HG02642 (cell line): ENCODE data around the gene ASB15.
"Not testable (repeated sequence)": the region's sequence is repeated elsewhere in the genome, so short reads cannot be mapped to it uniquely, and the experiment has no call there.

ENCODE experiments used
- ATAC-seq: cut with Tn5 transposase; IDR thresholded peaks from one replicate; pipeline ENCODE4 v1.9.1; 2021; ENCODE audit warnings: mild to moderate bottlenecking; ENCODE audit not compliant: unreplicated experiment, poor library complexity

The ASB15 gene

GRCh38 chr7:123601530-123601929 is at the start of gene ASB15:
TSS of gene ASB15 (plus strand) at chr7:123601821. CDS start at chr7:123614503, 12,682 bp downstream.
- ATAC-seq: no peak

- not testable (repeated sequence) for ATAC-seq
These were observed 49.5 kb upstream of the ASB15 start for GRCh38 chr7:123552134-123552533.

- ATAC-seq: no peak
These were observed 49.0 kb upstream of the ASB15 start for GRCh38 chr7:123552641-123553040.

GRCh38 chr7:123553159-123553558 is 48.5 kb upstream of the ASB15 start:
- ATAC-seq: no peak

- ATAC-seq: no peak
These were observed 46.1 kb upstream of the ASB15 start for GRCh38 chr7:123555484-123555883.

- no peak for ATAC-seq
These were observed 44.6 kb upstream of the ASB15 start for GRCh38 chr7:123557016-123557397.

- ATAC-seq: peak; percentile 99
These were observed 44.0 kb upstream of the ASB15 start, which contains the start of gene NDUFA5 for GRCh38 chr7:123557398-123558288. TSS of gene NDUFA5 (minus strand) at chr7:123557818. CDS start at chr7:123557795, 23 bp downstream.

- ATAC-seq: no peak
These were observed 43.2 kb upstream of the ASB15 start for GRCh38 chr7:123558289-123558874.

GRCh38 chr7:123562121-123562520 is 39.5 kb upstream of the ASB15 start:
- no peak for ATAC-seq

GRCh38 chr7:123569352-123570010 is 32.1 kb upstream of the ASB15 start:
- no peak for ATAC-seq

GRCh38 chr7:123570390-123571182 is 31.0 kb upstream of the ASB15 start:
- no peak for ATAC-seq

- ATAC-seq: no peak
These were observed 30.4 kb upstream of the ASB15 start for GRCh38 chr7:123571187-123571586.

- no peak for ATAC-seq
These were observed 29.9 kb upstream of the ASB15 start for GRCh38 chr7:123571684-123572083.

- no peak for ATAC-seq
These were observed 28.3 kb upstream of the ASB15 start for GRCh38 chr7:123573341-123573740.

- ATAC-seq: no peak
These were observed 27.6 kb upstream of the ASB15 start for GRCh38 chr7:123573896-123574467.

- ATAC-seq: no peak
These were observed 22.2 kb upstream of the ASB15 start for GRCh38 chr7:123579416-123579815.

- ATAC-seq: peak; percentile 89
These were observed 21.0 kb upstream of the ASB15 start for GRCh38 chr7:123580406-123581161.

- peak; percentile 20 for ATAC-seq
These were observed 20.5 kb upstream of the ASB15 start for GRCh38 chr7:123581162-123581459.

GRCh38 chr7:123583821-123584220 is 17.8 kb upstream of the ASB15 start:
- ATAC-seq: no peak
